Activated effector memory CD4-positive, alpha-beta T cell treated with anti-CD3 and anti-CD28 coated beads, Interleukin-2, amount 50 U/mL, for 16 hours (primary cell): Measurements from ENCODE around the gene DNASE2.
"Not testable (repeated sequence)": the region's sequence is repeated elsewhere in the genome, so short reads cannot be mapped to it uniquely, and the experiment has no call there.

Source experiments
- DNase-seq: peaks from one replicate; pipeline ENCODE4 v3.0.0-alpha.2; 2020

Gene DNASE2

DNA sequence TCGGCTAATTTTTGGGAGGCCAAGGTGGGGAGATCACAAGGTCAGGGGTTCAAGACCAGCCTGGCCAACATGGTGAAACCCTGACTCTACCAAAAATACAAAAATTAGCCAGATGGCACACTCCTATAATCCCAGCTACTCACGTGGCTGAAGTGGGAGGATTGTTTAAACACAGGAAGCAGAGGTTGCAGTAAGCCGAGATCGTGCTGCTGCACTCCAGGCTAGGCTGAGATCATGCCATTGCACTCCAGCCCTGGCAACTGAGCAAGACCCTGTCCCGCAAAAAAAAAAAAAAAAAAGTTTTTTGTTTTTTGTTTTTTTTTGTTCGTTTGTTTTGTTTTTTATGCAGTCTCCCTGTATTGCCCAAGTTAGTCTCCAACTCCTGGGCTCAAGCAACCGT, 21.7 kb downstream of the DNASE2 start:
- DNase-seq: no peak

DNA sequence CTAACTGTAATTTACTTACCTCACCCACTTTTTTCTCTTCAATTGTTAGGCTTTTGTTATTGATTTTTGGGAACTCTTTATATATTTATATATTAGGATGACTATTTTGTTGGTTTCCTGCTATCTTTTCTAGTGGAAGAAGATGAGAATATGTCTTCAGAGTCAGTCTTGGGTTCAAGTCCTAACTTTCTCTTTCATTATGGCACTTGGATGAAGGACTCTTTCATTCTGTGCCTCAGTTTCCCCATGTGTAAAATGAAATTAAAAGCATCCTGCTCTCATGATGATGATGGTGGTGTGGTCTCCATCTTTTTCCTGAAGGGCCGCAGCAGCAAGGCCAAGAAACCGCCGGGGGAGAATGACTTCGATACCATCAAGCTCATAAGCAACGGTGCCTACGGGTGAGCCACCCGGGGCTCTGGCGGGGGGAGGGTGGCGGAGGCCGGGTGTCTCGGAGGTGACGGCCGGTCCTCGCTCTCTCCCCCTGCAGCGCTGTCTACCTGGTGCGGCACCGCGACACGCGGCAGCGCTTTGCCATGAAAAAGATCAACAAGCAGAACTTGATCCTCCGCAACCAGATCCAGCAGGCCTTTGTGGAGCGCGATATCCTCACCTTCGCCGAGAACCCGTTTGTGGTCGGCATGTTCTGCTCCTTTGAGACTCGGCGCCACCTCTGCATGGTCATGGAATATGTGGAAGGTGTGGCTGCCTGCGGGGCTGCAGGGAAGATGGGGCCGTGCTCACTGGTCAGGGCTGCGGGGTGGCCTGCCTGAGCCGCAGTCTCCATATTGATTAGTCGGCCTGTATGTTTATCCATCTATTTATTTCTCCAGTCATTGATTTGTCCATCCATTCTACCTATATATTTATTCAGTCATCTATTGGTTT, 23.0 kb downstream of the DNASE2 start:
- no peak for DNase-seq

DNA sequence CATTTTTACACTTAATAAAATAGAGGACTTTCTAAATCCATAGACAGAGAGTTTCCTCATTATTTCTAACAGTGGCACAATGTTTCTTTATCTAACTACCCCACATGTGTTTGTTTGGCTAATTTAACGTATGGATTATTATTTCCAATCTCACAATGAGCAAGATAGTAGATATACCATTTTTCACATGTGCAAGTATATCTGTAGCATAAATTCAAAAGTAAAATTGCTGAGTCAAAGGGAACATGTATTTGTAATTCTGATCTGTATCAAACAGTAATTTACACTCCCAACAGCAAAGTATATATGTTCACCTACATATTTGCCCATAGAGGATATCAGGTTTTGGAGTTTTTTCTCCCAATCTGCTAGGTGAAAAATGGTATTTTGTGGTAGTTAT, 24.6 kb downstream of the DNASE2 start:
- DNase-seq: no peak

DNA sequence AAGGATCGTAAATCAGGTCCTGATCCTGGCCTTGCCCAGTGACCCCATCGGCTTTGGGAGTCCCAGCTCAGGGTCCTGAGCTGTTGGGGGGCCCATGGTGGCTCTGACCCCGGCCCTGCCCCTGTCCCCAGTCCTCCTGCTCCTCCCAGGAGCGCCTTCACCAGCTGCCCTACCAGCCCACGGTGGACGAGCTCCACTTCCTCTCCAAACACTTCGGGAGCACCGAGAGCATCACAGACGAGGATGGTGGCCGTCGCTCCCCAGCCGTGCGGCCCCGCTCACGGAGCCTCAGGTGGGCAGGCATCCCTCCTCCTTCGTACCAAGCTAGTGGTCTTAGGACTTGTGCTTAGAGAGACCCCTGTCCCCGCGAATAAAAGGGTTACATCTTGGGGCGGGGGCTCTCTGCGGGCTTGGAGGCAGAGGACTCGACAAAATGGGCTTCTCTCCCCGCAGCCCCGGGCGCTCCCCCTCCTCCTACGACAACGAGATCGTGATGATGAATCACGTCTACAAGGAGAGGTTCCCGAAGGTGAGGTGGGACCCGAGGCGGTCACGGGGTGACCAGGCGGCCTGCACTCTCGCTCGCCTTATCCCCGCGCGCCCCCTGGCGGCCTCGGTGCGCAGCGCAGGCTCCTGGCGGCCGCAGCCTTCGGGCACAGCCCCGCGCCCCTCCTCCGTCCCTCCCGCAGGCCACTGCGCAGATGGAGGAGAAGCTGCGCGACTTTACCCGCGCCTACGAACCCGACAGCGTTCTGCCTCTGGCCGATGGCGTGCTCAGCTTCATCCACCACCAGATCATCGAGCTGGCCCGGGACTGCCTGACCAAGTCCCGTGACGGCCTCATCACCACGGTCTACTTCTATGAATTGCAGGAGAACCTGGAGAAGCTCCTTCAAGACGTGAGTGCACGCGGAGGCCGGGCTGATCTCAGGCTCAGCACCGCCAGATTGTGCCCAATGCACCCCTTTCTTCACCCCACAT, 33.8 kb downstream of the DNASE2 start:
- peak; percentile 95 for DNase-seq

DNA sequence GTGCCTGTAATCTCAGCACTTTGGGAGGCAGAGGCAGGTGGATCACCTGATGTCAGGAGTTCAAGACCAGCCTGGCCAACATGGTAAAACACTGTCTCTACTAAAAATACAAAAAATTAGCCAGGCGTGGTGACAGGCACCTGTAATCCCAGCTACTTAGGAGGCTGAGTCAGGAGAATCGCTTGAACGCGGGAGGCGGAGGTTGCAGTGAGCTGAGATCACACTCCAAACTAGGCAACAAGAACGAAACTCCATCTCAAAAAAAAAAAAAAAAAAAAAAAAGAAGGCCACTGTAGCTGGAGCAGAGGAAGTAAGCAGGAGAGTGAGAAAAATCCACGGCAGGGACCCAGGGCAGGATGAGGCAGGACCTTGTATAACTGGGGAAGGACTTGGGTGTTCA, 34.6 kb downstream of the DNASE2 start:
- not testable (repeated sequence) for DNase-seq

DNA sequence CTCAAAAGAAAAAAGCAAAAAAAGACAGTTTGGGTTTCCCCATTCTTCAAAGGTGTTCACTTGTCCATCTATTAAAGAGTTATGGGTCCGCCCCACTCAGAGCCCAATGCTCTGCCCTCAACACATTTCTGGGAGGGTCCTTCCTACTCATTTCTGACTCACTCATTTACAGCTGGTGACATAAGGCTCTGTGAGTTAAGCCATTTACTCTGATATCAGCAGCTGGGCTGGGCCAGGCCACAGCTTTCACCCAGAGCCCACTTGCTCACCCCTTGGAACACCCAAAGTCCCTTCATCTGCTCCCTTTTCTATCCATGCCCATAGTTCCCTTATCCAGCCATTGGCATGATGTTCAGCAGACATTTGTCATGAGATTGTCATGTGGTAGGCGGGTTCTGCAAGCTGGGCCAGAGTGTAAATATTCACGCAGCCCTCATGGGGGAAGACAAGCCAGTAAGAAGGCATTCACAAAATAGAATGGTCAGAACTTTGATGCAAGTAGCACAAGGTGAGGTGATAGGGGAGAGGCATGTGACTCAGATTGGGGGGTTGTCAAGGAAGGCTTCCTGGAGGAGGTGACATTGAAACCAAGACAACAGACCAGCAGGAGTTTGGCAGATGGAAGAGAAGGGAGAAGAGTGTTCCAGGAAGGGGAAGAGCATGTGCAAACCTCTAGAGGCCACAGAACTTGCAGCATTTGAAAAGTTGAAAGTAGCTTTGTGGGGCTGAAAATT, 37.1 kb downstream of the DNASE2 start:
- DNase-seq: no peak

DNA sequence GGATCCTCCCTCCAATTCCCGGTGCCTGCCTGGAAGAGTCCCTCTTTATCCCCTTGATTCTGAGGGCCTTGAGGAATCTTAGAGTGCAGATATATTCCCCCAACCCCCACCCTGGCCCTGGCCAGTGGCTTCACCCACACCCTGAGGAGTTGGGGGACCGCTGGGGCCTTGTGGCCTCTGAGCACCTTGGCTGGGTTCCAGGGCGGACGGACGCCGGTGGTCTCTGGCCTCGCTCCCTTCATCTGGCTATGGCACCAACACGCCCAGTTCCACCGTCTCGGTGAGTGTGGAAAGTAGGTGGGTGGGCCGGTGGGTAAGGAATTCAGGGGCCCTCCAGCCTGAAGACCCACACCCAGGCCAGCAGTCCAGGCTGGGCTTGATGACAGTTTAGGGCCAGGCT, 37.9 kb downstream of the DNASE2 start:
- DNase-seq: no peak

DNA sequence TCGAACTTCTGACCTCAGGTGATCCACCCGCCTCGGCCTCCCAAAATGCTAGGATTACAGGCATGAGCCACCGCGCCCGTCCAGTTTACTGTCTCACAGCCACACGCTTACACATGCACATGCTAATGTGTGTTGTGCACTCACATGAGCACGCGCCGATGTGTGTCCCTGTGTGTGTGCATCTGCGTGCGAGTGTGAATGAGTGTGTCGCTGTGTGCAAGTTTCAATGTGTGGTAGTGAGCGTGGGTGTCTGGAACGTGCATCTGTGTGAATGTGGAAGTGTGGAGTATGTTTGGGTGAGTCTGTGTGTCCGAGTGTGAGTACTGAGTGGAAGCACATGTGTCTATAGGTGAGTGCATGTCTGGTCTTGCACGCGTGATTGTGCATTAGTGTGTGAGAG, 38.7 kb downstream of the DNASE2 start:
- DNase-seq: no peak

DNA sequence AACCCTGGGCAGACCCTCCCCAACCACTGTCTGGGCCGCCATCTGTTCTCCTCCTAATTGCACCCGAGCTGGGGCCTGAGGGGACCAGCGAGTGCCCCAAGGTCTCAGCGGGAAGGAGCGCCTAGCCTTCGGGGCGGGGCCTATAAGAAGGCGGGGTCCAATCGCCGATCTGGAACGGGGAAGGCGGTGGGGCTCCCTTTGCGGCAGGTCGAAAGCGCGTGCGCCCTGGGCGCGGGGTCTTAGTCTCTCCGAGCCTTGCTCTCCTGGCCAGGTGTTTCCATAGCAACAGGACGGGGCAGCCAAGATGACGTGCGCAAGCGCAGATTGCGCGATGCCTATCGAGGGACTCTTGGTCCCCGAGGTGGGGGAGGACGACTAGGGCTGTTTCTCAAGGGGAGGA, 40.2 kb downstream of the DNASE2 start:
- peak; percentile 64 for DNase-seq

DNA sequence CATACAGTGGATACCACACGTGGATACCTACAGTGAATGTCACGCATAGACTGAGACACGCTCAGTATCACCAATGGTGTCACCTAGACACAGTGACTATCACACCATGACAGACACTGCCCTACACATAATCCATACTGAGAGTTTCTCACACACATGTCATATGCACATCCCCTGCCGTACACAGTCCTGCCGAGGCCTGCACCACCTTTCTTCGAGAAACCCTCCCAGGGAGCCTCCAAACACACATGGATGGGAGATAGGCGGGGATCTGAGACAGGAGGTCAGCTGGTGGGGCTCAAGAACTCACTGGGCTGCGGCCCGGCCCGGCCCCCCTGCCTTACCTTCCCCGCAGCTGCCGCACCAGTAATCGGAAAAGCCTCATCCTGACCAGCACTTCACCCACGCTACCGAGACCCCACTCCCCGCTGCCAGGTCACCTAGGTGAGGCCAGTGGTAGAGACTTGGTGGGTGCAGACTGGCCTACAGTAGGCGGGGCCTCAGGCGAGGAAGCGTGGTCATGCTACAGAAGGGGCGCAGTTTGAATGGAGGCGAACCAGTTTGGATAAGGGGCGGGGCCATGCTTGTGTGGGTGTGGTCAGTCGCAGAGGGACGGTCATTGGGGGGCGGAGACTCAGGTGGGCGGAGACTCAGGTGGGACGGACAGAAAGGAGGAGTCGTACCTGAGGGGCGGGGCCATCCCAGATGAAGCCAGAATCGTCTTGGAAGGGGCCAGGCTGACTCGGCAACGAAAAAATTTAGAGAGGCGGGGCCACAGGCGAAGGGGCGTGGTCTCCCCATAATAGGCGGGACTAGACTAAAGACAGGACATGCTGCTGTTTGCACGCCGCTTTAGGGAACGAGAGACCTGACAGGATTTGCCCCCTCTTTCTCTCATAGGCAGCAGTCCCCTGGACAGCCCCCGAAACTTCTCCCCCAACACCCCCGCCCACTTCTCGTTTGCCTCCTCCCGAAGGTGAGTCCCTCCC, 40.9 kb downstream of the DNASE2 start:
- peak; percentile 71 for DNase-seq

DNA sequence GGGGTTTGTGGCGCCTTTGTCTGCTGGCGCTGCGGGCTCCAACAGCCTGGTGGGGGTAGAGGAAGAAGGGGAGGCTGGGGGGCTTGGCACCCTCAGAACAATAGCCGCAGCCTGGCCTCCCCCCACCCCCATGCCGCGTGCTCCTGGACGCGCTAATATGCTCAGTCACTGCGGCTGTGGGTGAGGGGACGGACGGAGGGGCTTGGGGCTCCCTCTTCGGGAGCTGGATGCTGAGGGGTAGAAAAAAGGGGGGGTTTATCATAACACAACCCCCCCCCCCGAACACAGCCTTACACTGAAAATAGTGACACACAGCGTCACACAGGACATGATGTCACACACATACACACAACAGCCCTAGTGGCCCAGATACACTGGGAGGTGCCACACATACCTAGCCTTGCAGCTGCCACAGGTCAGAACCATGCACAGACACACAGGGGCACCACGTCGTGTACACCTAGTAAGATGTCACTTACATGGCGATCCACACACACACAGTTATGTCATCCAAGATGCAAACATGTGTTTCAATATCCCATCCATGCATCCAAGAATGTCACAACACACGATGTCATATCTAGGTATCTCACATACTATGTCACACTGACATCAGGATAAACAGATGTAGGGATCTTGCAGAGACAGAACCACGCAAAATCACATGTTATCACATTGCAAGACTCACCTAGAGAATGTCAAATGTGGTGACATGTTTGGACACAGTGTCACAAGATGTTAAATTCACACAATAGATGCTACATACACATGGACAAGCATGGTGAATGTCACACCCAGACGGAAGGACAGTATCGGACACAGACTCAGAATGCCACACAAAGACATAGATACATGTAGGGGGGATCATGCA, 42.1 kb downstream of the DNASE2 start:
- DNase-seq: peak; percentile 64

DNA sequence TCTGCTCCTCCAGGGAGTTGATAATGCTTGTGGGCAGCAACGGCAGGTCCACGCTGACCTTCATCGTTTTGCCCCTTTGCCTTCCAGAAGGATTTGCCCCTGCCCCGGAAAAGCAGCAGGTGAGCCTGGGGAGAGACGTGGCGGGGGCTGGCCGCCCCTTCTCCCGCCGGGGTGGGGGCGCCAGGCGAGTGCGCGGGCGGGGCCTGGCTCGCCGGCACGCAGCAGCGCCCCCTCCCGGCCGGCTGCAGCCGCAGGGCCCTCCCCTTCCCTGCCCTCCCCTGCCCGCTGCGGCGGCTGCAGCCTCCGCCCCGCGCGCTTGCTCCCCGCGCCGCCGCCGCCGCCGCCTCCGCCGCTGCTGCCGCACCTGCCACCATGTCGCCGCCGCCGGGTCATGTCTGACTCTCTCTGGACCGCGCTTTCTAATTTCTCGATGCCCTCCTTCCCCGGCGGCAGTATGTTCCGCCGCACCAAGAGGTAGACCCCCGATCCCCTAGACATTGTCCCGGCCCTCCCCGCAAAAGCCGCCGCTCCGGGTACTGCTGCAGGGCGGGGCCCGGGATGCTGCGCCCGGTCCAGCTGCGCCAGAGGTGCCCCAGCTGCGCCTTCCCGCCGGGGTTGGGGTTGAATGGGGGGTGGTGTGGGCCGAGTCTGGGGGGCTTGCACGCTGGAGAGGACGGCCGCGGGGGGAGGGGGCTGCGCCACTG, 42.9 kb downstream of the DNASE2 start, which contains the start of gene MAST1:
TSS of gene MAST1 (plus strand) at position 334 of the 704 bp plus-strand sequence. CDS start at position 392, 58 bp downstream.
- peak; percentile 82 for DNase-seq

DNA sequence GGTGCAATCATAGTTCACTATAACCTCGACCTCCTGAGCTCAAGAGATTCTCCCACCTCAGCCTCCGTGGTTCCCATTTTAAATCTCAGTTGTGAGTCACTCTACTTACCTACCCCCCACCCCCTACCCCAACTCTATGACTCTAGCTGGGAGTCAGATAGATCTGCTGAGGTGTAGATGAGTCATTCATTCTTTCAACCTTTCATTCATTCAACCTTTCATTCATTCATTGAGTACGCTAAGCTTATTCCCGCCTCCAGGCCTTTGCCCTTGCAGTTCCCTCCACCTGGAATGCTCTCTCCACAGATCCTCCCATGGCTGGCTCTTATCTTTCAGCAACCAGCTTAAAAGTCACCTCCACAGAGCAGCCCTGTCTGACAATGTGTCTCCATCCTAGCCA, 44.0 kb downstream of the DNASE2 start:
- DNase-seq: no peak

DNA sequence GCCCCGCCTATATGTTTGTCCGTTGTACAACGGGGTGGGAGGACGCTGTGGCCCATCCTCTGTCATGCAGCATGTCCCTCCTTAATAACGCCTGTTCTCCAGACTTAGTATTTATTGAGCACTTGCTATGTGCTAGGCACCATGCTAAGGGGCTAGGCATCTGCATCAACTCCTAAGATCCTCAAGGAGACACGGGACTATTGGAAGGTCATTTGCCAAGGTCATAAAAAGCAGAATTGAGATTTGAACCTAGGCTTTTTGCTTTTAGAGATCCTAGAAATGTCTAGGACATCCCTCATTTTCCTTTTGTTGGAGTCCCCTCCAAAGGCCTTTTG, 44.8 kb downstream of the DNASE2 start:
- DNase-seq: no peak

DNA sequence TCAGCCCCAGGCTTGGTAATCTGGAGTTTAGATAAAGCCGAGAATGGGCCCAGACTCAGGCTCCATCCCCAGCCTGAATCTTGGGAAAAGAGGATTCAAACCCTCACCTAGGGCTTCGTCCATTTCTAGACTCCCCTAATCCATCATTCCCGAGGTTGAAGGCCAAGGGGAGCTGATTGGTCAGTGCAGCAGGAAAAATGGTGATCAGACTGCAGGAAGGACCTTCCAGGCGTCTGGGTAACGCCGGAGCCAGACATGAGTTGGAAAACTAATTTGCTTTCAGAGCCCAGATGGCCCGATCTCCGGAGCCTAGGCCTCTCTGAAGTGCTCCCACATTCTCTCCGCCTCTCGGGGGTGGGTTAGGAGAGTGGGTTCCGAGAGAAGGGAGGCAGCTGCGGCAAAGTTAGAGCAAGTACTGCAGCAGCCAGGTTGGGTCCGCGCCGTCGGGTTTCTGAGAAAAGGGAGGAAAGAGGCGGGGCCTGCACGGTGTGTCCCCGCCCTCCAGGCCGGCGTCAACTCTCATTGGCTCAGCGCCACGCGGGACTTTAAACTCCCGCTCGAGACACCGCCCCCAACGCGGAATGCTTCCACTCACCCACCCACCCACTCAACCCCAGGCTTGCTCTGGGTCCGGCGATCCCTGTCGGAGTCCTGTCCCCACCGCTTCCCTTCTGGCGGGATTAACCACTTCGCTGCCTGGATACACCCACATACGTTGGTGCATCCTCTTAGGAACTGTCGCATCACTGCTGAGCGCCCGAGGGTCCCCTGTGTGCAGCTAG, 46.1 kb downstream of the DNASE2 start:
- DNase-seq: peak; percentile 70

DNA sequence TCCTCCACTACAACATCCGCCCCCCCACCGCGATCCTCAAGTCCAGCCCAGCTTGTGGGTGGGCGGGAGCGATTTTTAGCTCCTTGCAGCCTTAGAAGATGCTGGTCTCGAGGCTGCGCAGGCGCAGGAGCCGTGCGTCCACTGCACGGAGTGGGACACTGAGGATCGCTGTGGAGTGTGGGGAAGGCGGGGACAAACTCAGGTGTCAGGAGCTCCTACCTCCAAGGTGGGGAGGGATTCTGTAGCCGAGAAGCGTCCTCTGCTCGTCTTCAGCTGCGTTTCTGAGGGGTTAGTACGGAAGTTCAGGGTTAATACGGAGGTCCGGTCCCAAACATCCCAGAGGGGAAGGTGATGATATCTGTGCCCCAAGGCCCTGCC, 46.7 kb downstream of the DNASE2 start, which contains the start of gene RTBDN:
TSS of gene RTBDN (minus strand) at position 14 of the 378 bp plus-strand sequence. CDS start 4,600 bp downstream, outside the sequence.
- no peak for DNase-seq

DNA sequence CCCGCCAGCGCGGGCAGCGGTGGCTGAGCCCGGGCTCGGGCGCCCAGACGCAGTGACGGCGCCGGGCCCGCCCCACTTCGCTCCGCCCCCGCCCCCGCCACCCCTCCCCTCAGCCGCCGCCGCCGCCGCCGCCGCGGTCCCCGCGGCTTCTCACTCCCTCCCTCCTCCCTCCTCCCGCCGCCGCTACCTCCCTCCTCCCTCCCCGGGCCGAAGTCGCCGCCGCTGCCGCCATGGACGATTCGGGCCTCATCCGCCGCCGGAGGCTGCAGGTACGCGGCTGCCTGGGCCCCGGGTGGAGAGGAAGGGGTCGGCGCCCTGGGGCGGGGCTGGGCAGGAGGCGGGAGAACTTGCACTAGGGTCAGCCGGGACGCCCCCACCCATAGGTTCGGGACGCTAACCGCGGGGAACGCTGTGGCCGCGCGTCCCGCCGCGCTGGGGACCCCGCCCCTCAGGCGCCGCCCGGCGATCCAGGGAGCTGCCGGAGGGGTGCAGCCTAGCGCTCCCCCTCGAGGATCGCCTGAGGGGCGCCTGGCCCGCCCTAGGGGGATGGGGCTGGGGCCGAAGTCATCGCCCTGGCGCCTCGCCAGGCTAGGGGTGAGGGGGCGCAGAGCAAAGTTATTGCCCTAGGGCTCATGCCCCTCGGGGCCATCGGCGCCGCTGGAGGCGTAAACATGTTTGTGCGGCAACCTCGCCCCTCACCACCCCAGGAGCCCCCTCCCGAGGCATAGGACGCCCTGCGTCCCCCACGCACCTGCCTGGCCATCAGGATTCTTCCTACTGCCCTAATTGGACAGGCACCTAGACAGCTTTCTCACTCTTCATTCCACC, 47.3 kb downstream of the DNASE2 start:
- peak; percentile 78 for DNase-seq

DNA sequence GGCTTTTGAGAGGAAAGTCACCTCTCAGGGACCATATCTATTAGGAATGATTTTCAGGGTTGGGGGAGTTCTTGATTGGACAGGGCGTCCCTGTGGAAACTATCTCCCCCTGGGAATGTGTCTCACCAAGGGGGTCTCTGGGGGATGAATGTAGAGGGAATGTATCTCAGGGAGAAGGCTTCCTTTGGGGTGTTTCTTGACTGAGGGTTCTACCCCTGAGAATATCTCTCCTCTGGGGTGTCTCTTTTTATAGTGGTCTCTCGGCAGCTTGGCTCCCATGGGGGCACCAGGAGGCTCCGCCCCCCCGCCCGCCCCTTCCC, 47.9 kb downstream of the DNASE2 start:
- no peak for DNase-seq
